Measurements from ENCODE around the gene BCL2. TPM values are rescaled to one million over a fixed set of nuclear protein-coding genes. Genes with fewer than 3 reads are reported as not detected.
"Not testable (repeated sequence)": the region's sequence is repeated elsewhere in the genome, so short reads cannot be mapped to it uniquely, and the experiment has no call there.

The BCL2 gene
- total RNA-seq, 1 experiment from 2014 or later: 2.7 TPM

GRCh38 chr18:63234432-63234831 is 85.1 kb downstream of the BCL2 start:
- DNase-seq (ENCODE audit: low spot score): no peak

- DNase-seq (ENCODE audit: low spot score): no peak
Observed at GRCh38 chr18:63233334-63233733, 86.2 kb downstream of the BCL2 start.

- DNase-seq (ENCODE audit: low spot score): no peak
Observed at GRCh38 chr18:63232826-63233225, 86.7 kb downstream of the BCL2 start.

- DNase-seq (ENCODE audit: low spot score): no peak
Observed at GRCh38 chr18:63229971-63230370, 89.6 kb downstream of the BCL2 start.

- DNase-seq (ENCODE audit: low spot score): no peak
Observed at GRCh38 chr18:63225434-63225833, 94.1 kb downstream of the BCL2 start.

- DNase-seq (ENCODE audit: low spot score): no peak
Observed at GRCh38 chr18:63224630-63225029, 94.9 kb downstream of the BCL2 start.

GRCh38 chr18:63223837-63224236 is 95.7 kb downstream of the BCL2 start:
- no peak for DNase-seq (ENCODE audit: low spot score)

GRCh38 chr18:63220903-63221302 is 98.7 kb downstream of the BCL2 start:
- no peak for DNase-seq (ENCODE audit: low spot score)

- peak; percentile 25 for DNase-seq (ENCODE audit: low spot score)
Observed at GRCh38 chr18:63218472-63218871, 101.1 kb downstream of the BCL2 start.

GRCh38 chr18:63216516-63217311 is 102.9 kb downstream of the BCL2 start:
- DNase-seq (ENCODE audit: low spot score): peak; percentile 19

- DNase-seq (ENCODE audit: low spot score): no peak
Observed at GRCh38 chr18:63213936-63214671, 105.5 kb downstream of the BCL2 start.

GRCh38 chr18:63213331-63213900 is 106.2 kb downstream of the BCL2 start:
- DNase-seq (ENCODE audit: low spot score): no peak

GRCh38 chr18:63210521-63210920 is 109.0 kb downstream of the BCL2 start:
- DNase-seq (ENCODE audit: low spot score): no peak

GRCh38 chr18:63208676-63209075 is 110.9 kb downstream of the BCL2 start:
- DNase-seq (ENCODE audit: low spot score): no peak

GRCh38 chr18:63207835-63208234 is 111.7 kb downstream of the BCL2 start:
- DNase-seq (ENCODE audit: low spot score): no peak

- no peak for DNase-seq (ENCODE audit: low spot score)
Observed at GRCh38 chr18:63207143-63207790, 112.3 kb downstream of the BCL2 start.

GRCh38 chr18:63206433-63207142 is 113.0 kb downstream of the BCL2 start:
- no peak for DNase-seq (ENCODE audit: low spot score)

GRCh38 chr18:63205791-63206252 is 113.7 kb downstream of the BCL2 start:
- DNase-seq (ENCODE audit: low spot score): no peak

- no peak for DNase-seq (ENCODE audit: low spot score)
Observed at GRCh38 chr18:63203497-63203896, 116.1 kb downstream of the BCL2 start.

GRCh38 chr18:63202828-63203227 is 116.7 kb downstream of the BCL2 start:
- DNase-seq (ENCODE audit: low spot score): no peak

GRCh38 chr18:63201456-63201855 is 118.1 kb downstream of the BCL2 start:
- not testable (repeated sequence) for DNase-seq (ENCODE audit: low spot score)
